ENCODE measurements around the gene OR6J1.

GRCh38 chr14:22664261-22664660, 20.1 kb upstream of the OR6J1 start:
- TF ChIP-seq POLR2A (IDR thresholded peaks at IDR 0.05) (no peak), POLR2AphosphoS5 (IDR thresholded peaks at IDR 0.05) (no peak)
